SHP77 (cell line): ENCODE measurements around the gene LRRC2.
A peak's percentile ranks its signal among the peaks of the same experiment; 100 is the strongest.
"Not testable (repeated sequence)": the region's sequence is repeated elsewhere in the genome, so short reads cannot be mapped to it uniquely, and the experiment has no call there.

Experiments used
- DNase-seq, 2 experiments: peaks; one replicate each; lab custom pipeline; 2025; lab: John Stamatoyannopoulos, UW

LRRC2 gene

GRCh38 chr3:46566040-46566641 lies at the start of gene LRRC2:
LRRC2 (minus strand) TSS chr3:46566302; CDS start chr3:46551591, 14,711 bp downstream.
- DNase-seq, result no peak

GRCh38 chr3:46615050-46615775 lies 49.1 kb upstream of the LRRC2 start:
- DNase-seq, result no peak

GRCh38 chr3:46614431-46614830 lies 48.3 kb upstream of the LRRC2 start:
- DNase-seq, result no peak

- DNase-seq, result no peak
Measured at GRCh38 chr3:46613313-46614005, 47.4 kb upstream of the LRRC2 start.

- DNase-seq, result no peak
Measured at GRCh38 chr3:46612324-46612723, 46.2 kb upstream of the LRRC2 start, which contains the start of gene FAM240A. FAM240A (plus strand) TSS chr3:46612525; CDS start chr3:46612684, 159 bp downstream.

GRCh38 chr3:46609944-46610722 lies 44.0 kb upstream of the LRRC2 start:
- DNase-seq, result no peak

GRCh38 chr3:46609212-46609721 lies 43.2 kb upstream of the LRRC2 start:
- no peak for DNase-seq

GRCh38 chr3:46607603-46608028 lies 41.5 kb upstream of the LRRC2 start:
- peak in 1 of 2 experiments; percentile 2 for DNase-seq

GRCh38 chr3:46604127-46604526 lies 38.0 kb upstream of the LRRC2 start:
- DNase-seq, result no peak

- DNase-seq, result no peak
Measured at GRCh38 chr3:46603446-46604046, 37.4 kb upstream of the LRRC2 start.

- no peak for DNase-seq
Measured at GRCh38 chr3:46599590-46599989, 33.5 kb upstream of the LRRC2 start.

- DNase-seq, result no peak
Measured at GRCh38 chr3:46595819-46596314, 29.8 kb upstream of the LRRC2 start.

- no peak for DNase-seq
Measured at GRCh38 chr3:46594723-46595122, 28.6 kb upstream of the LRRC2 start.

- no peak for DNase-seq
Measured at GRCh38 chr3:46593979-46594378, 27.9 kb upstream of the LRRC2 start.

GRCh38 chr3:46593274-46593862 lies 27.3 kb upstream of the LRRC2 start:
- no peak for DNase-seq

- not testable (repeated sequence) for DNase-seq
Measured at GRCh38 chr3:46587268-46587667, 21.2 kb upstream of the LRRC2 start.

- DNase-seq, result no peak
Measured at GRCh38 chr3:46586738-46587246, 20.7 kb upstream of the LRRC2 start.

GRCh38 chr3:46585799-46586693 lies 19.9 kb upstream of the LRRC2 start:
- no peak for DNase-seq

GRCh38 chr3:46584598-46585467 lies 18.7 kb upstream of the LRRC2 start:
- no peak for DNase-seq
